GM13977 (cell line): ENCODE data around the gene SCYGR2.
"Not testable (repeated sequence)": the region's sequence is repeated elsewhere in the genome, so short reads cannot be mapped to it uniquely, and the experiment has no call there.

Experiments
- DNase-seq: peaks from one replicate; pipeline ENCODE4 v3.0.0; 2012; ENCODE audit warnings: low spot score
- CTCF ChIP-seq: IDR thresholded peaks from 2 replicates; pipeline ENCODE4 v1.5.1; 2012; ENCODE audit warnings: mild to moderate bottlenecking, control low read depth; ENCODE audit not compliant: insufficient read depth; ENCODE audit errors: extremely low read depth, missing control alignments
- in situ Hi-C: fragments of 300-500 bp; cut with MboI; formaldehyde crosslinking; loops from one replicate; pipeline ENCODE4 v1.12.0; 2022; ENCODE audit warnings: low sequenced_read_pairs, low pct_unique_long_range_greater_than_20kb, mixed read lengths, inconsistent platforms; ENCODE audit not compliant: unreplicated experiment

The SCYGR2 gene

GRCh38 chr2:227598835-227599503, at the start of gene SCYGR2:
Gene SCYGR2, plus strand, starts transcription at chr2:227598893. Its CDS starts 0 bp downstream, at chr2:227598893.
- in situ Hi-C loops, DNase-seq: not testable (repeated sequence)

GRCh38 chr2:227551836-227552235, 46.9 kb upstream of the SCYGR2 start:
- no peak for TF ChIP-seq CTCF

GRCh38 chr2:227562581-227562980, 36.1 kb upstream of the SCYGR2 start:
- DNase-seq = no peak
- in situ Hi-C loops = no loop called here
- TF ChIP-seq CTCF = no peak

More at GRCh38 chr2:227551836-227552235, 46.9 kb upstream of the SCYGR2 start:
- no peak for DNase-seq
- in situ Hi-C loops = no loop called here

- TF ChIP-seq CTCF = no peak
- DNase-seq = no peak
- in situ Hi-C loops = no loop called here
Measured at GRCh38 chr2:227565080-227565479, 33.6 kb upstream of the SCYGR2 start.

GRCh38 chr2:227566012-227566411, 32.7 kb upstream of the SCYGR2 start:
- DNase-seq = no peak
- in situ Hi-C loops = no loop called here
- TF ChIP-seq CTCF = no peak

GRCh38 chr2:227568852-227569169, 29.9 kb upstream of the SCYGR2 start:
- no peak for DNase-seq
- TF ChIP-seq CTCF = no peak
- in situ Hi-C loops = no loop called here

- no peak for DNase-seq
- TF ChIP-seq CTCF = no peak
- in situ Hi-C loops = no loop called here
Measured at GRCh38 chr2:227570615-227571014, 28.1 kb upstream of the SCYGR2 start.
